Measurements from ENCODE around the gene EBF4. TPM values are rescaled to one million over a fixed set of nuclear protein-coding genes. Genes with fewer than 3 reads are reported as not detected.

The EBF4 gene
- polyA plus RNA-seq, 1 experiment = 0.60 TPM

DNA sequence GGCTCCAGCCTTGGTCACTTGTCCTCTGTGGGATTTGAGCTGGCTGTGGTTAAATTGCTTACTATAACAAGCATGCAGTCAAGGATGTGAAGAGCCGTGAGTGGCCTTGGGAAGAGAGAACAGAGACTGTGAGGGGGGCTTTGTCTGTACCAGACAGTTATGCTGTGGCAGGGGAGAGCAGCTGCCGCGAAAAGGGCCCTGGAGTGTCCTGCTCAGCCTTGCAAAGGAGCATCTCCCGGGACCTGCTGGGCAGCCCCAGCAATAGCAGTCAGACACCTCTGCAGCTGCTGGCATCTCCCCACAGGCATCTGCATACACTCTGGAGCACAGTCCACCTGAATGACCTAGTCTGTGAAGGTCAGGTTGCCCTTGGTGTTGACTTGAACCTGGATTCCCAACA is 6.3 kb downstream of the EBF4 start:
- H3K27me3 ChIP-seq (ENCODE audit: control insufficient read depth, insufficient read depth, low read length) = peaks cover 68% of the 10 kb centered on the region

DNA sequence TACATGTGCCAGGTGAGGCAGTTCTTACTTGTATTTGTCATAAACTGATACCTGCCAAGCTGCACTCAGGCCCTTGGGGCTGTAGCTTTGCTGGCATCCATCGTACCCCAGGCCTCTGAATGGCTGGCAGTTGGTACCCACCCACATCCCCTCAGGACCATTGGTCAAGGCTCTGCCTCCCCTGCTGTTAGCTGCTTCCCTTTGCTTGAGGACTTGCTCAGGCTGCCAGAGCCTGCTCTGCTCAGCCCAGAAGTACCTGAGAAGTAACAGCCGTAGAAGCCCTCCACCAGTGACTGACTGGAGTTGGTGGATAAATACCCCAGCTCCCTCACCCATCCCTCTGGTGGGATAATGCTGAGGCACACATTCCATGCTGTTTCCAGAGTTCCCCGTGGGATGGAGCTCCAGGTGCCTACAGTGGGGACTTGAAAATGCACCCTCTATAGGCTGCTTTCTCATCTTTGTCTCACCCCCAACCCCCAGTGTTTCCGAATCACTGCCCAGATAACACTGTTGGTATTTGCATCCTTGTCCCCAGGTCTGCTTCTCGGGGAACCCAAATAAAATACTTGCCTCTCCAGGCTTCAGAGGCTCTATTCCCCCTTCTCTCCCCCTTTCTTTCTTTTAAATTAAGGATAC is 7.3 kb downstream of the EBF4 start:
- TF ChIP-seq, protein P1, sequence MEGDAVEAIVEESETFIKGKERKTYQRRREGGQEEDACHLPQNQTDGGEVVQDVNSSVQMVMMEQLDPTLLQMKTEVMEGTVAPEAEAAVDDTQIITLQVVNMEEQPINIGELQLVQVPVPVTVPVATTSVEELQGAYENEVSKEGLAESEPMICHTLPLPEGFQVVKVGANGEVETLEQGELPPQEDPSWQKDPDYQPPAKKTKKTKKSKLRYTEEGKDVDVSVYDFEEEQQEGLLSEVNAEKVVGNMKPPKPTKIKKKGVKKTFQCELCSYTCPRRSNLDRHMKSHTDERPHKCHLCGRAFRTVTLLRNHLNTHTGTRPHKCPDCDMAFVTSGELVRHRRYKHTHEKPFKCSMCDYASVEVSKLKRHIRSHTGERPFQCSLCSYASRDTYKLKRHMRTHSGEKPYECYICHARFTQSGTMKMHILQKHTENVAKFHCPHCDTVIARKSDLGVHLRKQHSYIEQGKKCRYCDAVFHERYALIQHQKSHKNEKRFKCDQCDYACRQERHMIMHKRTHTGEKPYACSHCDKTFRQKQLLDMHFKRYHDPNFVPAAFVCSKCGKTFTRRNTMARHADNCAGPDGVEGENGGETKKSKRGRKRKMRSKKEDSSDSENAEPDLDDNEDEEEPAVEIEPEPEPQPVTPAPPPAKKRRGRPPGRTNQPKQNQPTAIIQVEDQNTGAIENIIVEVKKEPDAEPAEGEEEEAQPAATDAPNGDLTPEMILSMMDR (IDR thresholded peaks at IDR 0.05; ENCODE audit: low read depth, low read length) = no peak
- DNase-seq (ENCODE audit: low read depth, low spot score) = no peak
- ChIA-PET POLR2A (no interaction called here), CTCF (interaction anchor here (0.6 to 1.1 kb wide), 2 partner anchors 19 to 122 kb away, joined by 3 to 5 read pairs; no protein-coding TSS in a partner anchor)
- Histone ChIP-seq H3K27ac (ENCODE audit: low read depth, low read length) (no peak overlapping the region), H3K4me3 (ENCODE audit: low read depth, low read length) (no peak overlapping the region), H3K9me3 (ENCODE audit: control insufficient read depth, insufficient read depth, low read length) (no peaks in the 10 kb centered on the region), H3K27me3 (ENCODE audit: control insufficient read depth, insufficient read depth, low read length) (peaks cover 62% of the 10 kb centered on the region)

More for the DNA sequence above, 6.3 kb downstream of the EBF4 start:
- TF ChIP-seq, protein P1 (IDR thresholded peaks at IDR 0.05; ENCODE audit: low read depth, low read length) = no peak
- no peak overlapping the region for H3K27ac ChIP-seq (ENCODE audit: low read depth, low read length)
- H3K4me3 ChIP-seq (ENCODE audit: low read depth, low read length) = no peak overlapping the region
- CTCF ChIA-PET = interaction anchor here (1.1 kb wide), 1 partner anchor 123 kb away, joined by 3 read pairs; no protein-coding TSS in a partner anchor
- H3K9me3 ChIP-seq (ENCODE audit: control insufficient read depth, insufficient read depth, low read length) = peaks cover 2% of the 10 kb centered on the region; the same call in 1 of the 2 replicates
- no peak for DNase-seq (ENCODE audit: low read depth, low spot score)
- POLR2A ChIA-PET = no interaction called here

DNA sequence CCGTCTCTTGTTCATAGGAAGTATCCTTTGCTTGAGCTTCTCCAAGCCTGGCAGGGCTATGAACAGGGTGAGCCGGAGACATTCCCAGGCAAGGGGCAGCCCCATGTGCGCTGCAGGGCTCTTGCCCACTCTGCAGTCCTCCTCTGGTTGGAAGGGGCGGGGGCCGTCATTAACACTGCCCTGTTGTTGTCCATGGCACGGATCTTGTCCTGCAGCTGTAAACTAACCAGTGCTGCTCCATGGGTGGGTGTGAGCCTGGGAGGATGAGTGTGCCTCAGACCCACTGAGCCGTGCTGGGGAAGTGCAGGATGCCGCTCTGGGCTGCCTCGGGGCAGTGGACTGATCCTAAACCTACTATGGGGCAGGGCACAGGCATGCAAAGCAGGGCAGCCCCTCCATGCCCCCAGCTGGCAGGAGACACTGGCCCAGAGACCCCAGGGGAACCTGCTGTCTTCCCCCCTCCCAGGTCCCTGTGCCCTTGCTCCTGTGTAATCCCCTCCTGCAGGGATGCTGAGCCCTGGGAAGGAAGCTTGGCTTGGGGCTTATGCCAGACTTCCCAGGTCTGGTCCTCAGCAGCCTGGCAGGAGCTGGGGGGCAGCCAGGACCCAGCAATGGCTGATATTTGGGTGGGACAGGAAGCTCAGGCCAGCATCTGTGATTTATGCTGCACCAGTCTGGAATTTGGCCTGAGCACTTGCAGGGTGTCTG is 8.5 kb downstream of the EBF4 start:
- ChIA-PET POLR2A (no interaction called here), CTCF (interaction anchor here (0.6 kb wide), 1 partner anchor 1266 kb away, joined by 4 read pairs; no protein-coding TSS in a partner anchor)
- no peaks in the 10 kb centered on the region for H3K9me3 ChIP-seq (ENCODE audit: control insufficient read depth, insufficient read depth, low read length)

DNA sequence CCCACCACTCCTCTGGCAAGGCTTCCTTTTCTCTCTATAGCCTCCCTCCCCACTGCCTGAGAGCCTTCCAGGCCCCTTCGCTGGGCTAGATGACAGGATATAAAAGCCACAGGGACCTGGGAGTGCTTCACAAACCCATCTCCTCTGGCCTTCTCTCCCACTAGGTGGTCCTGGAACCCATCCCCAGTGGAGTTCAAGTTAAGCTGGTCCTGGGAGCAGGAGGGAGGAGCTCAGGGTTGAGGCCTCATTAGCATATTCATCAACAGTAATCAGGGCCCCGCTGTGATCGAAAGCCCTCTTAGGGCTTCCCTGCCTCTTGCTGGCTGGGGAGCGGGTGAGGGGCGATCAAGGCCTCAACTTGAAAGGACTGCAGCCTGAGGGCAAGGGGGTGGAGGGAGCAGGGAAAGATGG is 9.1 kb downstream of the EBF4 start:
- TF ChIP-seq, protein P1 (IDR thresholded peaks at IDR 0.05; ENCODE audit: low read depth, low read length) = no peak
- H3K4me3 ChIP-seq (ENCODE audit: low read depth, low read length) = no peak overlapping the region
- peaks cover 49% of the 10 kb centered on the region for H3K27me3 ChIP-seq (ENCODE audit: control insufficient read depth, insufficient read depth, low read length)
- ChIA-PET CTCF (no interaction called here), POLR2A (no interaction called here)
- DNase-seq (ENCODE audit: low read depth, low spot score) = no peak
- H3K9me3 ChIP-seq (ENCODE audit: control insufficient read depth, insufficient read depth, low read length) = no peaks in the 10 kb centered on the region
- H3K27ac ChIP-seq (ENCODE audit: low read depth, low read length) = no peak overlapping the region

More for the DNA sequence above, 8.5 kb downstream of the EBF4 start:
- no peak for DNase-seq (ENCODE audit: low read depth, low spot score)
- Histone ChIP-seq H3K4me3 (ENCODE audit: low read depth, low read length) (no peak overlapping the region), H3K27me3 (ENCODE audit: control insufficient read depth, insufficient read depth, low read length) (peaks cover 53% of the 10 kb centered on the region), H3K27ac (ENCODE audit: low read depth, low read length) (no peak overlapping the region)
- TF ChIP-seq, protein P1 (IDR thresholded peaks at IDR 0.05; ENCODE audit: low read depth, low read length) = no peak
